ENCODE results near the gene SMG6. TPM values are rescaled to one million over a fixed set of nuclear protein-coding genes. Genes with fewer than 3 reads are reported as not detected.

SMG6 gene
- 34.4 TPM for total RNA-seq

DNA sequence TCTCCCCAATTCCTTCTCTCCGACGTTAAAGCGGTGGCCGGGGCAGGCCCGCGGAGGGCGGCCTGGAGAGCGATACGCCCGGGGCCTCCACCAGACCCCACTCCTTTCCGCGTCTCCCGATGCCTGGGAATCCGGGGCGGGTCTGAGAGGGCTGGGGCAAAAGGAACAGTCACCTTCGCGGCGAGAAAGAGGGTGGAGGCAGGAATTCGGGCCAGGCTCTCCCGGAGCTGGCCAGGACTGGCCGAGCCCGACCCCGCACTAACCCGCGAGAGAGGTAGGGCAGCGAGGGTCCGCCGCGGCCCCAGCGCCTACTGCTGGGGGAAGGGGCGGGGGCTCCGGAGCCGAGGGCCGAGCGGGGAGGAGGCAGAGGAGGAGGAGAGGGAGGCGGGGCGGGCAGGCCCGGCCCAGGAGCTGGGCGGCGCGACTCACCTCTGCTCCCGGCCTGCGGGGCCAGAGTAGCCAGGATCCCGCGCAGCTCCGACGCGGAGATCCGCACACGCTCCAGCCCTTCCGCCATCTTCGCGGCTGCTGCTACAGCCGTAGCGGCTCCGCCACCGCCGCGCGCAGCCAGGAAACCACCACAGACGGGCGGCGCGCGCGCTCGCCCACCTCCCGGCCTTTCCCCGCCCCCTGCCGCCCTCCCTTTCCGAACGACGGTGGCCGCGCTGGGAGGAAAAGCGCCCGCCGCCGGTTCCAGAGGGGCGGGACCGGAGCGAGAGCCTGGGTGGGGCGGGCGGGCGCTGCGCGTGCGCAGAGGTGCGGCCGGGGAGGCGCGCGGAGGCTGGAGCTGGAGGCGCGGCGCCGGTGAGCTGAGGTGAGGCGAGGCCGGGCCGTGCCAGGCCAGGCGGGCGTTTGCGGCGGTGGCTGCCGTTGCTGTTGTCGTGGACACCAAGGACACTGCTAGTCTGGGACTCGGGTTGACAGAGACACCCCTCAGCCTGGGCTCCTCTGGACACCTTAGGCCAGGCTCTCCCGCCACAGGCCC lies at the start of gene SMG6, which contains the start of gene SRR:
SMG6 (minus strand) TSS at position 582 of the 985 bp plus-strand sequence; CDS start at position 517, 65 bp downstream.
SRR (plus strand) TSS at position 747 of the 985 bp plus-strand sequence. CDS start 11,611 bp downstream, outside the sequence.

GRCh38 chr17:2336852-2337543 lies 33.4 kb upstream of the SMG6 start, which contains the start of gene SGSM2:
Gene SGSM2 (plus strand): TSS chr17:2337501. CDS start chr17:2337689, 188 bp downstream.

GRCh38 chr17:2336215-2336851 lies 32.7 kb upstream of the SMG6 start, which contains the start of gene TSR1:
Gene TSR1 (minus strand): TSS chr17:2336457. CDS start chr17:2336427, 30 bp downstream.

DNA sequence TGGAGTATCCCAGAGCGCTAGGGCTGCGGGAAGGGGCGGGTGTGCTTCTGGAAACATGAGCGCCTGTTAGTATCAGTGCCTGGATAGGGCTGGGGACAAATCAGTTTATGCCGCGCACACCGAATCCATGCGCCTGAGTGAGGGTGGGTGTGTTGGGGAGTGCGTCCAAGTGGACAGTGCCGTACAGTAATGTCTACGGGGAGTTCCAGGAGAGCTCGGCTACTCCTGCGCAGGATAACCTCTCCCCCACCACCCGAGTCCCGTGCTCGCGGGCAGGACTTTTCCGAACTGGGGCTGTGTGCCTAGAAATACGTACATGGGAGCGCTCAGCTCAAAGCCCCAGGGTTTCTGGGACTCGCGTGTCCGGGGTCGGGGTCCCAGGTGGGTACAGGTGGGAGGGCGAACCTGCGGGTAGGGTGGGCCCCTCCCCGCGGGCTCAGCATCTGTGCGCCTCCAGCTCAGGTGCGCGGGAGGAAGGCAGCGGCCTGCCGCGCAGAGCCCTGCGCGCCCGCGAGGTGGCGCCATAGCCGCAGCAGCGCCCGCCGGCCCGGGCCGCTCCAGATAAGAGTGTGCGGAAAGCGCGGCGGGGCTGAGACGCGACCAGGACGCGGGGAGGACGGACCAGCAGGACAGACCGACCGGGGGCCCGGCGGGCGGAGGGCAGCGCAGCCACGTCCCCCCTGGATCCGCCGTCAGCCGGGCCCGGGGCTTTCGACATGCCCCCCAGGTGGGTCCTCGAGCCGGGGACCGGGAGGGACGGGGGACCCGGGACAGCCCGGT lies 248.9 kb downstream of the SMG6 start, which contains the start of gene HIC1:
HIC1 (plus strand) TSS at position 592 of the 780 bp plus-strand sequence. CDS start 1,588 bp downstream, outside the sequence.

GRCh38 chr17:2041561-2042389 lies 261.8 kb downstream of the SMG6 start, which contains the start of gene OVCA2:
Gene OVCA2 (plus strand): TSS chr17:2042022. CDS start chr17:2042048, 26 bp downstream.

DNA sequence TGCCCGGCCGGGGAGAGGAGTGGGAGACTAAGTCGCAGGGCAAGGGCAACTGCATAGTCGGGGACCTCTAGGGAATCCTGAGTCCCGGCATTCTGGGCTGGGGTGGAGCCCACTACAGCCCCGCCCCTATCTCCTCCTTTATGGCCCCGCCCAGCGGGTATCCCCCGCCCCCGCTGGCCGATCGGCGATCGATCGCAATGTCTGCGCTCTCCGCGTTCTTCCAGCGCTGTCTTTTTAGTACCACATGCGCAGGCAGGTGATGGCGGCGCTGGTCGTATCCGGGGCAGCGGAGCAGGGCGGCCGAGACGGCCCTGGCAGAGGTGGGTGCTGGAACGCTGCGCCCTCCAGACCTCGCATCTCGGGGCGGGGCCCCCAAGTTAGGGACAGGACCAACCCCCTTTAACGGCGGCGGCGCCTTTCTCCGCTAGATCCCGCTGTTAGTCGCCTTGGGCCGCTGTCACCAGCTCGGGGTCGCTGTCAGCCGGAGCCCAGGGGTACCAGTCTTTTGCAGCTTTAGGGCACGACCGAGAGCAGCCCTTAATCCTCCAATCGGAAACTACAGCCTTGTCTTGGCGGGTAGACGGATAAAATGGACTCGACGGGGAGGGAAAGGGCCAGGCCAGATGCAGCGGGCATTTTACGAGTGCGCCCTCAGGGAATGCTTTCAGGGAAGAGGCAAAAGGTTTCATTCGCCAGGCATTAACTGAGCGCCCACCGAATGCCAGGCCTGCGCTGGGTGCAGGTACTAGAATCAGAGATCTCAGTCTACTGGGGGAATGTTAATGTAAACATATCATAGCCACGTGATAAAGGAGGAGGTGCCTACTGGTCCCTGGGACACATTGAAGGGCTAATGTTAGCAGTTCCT lies 273.4 kb downstream of the SMG6 start, which contains the start of gene DPH1:
DPH1 (plus strand) TSS at position 243 of the 868 bp plus-strand sequence; CDS start at position 260, 17 bp downstream.

GRCh38 chr17:2025220-2025621 lies 278.4 kb downstream of the SMG6 start, which contains the start of gene RTN4RL1:
Gene RTN4RL1 (minus strand): TSS chr17:2025334. CDS start chr17:2024865, 469 bp downstream.

Small RNA genes within 50 kb of the gene (small RNA-seq; reads per million reads assigned to genes)
- gene AC090617.6 (ENCODE audit: low replicate concordance) (not detected), gene AC090617.7 (ENCODE audit: low replicate concordance) (not detected), gene AC090617.8 (ENCODE audit: low replicate concordance) (not detected), gene AC090617.9 (ENCODE audit: low replicate concordance) (not detected), gene MIR132 (ENCODE audit: low replicate concordance) (35.1 reads per million, percentile 93 among the genes with 10 or more reads in this experiment), gene MIR212 (ENCODE audit: low replicate concordance) (14.1 reads per million, percentile 91 among the genes with 10 or more reads in this experiment), gene OVCA2 (ENCODE audit: low replicate concordance) (not detected), gene RN7SL624P (ENCODE audit: low replicate concordance) (not detected), gene SNORD91A (ENCODE audit: low replicate concordance) (743 reads per million, percentile 98 among the genes with 10 or more reads in this experiment), gene SNORD91B (ENCODE audit: low replicate concordance) (152 reads per million, percentile 96 among the genes with 10 or more reads in this experiment)

Other genes starting within 250 kb of the SMG6 start
- 3.1 TPM for gene HIC1, start 248.7 kb downstream of the SMG6 start, total RNA-seq
- gene SRR, start 165 bp upstream of the SMG6 start, total RNA-seq: 60.4 TPM
- 48.5 TPM for gene TSR1, start 32.7 kb upstream of the SMG6 start, total RNA-seq
- gene SGSM2, start 33.7 kb upstream of the SMG6 start, total RNA-seq: 136 TPM
- 18.8 TPM for gene MNT, start 97.3 kb upstream of the SMG6 start, total RNA-seq
- 25.7 TPM for gene METTL16, start 208.1 kb upstream of the SMG6 start, total RNA-seq